ENCODE measurements around the gene KCND3. TPM values are rescaled to one million over a fixed set of nuclear protein-coding genes. Genes with fewer than 3 reads are reported as not detected.

KCND3 gene
- total and polyA plus RNA-seq, 2 experiments from 2014 or later, result 0.16 to 0.33 TPM

DNA sequence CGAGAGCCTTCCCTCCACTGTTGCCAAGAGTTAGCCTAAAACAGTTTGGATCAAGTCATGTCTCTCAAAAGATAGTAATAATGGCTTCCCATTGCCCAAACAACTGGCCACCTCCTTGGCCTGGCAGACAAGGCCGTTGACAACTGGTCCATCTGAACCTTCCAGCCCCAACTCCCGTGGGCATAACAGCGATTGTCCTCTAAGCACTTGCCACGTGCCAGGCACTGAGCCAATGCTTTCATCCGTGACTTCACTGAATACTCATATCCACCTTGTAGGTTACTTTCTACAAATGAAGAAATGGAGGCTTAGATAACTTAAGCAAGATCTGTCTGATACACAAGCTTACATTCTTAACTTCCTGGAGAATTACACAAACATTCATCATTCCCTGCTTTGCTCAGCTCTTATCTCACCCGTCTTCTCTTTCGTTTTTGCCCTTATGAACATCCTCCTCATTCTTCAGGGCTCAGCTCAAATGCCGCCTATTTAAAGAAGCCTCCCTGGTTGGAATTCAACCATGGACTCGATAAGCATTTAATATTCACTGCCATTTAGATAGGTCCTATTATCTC is 106.4 kb downstream of the KCND3 start:
- TF ChIP-seq, protein P1, sequence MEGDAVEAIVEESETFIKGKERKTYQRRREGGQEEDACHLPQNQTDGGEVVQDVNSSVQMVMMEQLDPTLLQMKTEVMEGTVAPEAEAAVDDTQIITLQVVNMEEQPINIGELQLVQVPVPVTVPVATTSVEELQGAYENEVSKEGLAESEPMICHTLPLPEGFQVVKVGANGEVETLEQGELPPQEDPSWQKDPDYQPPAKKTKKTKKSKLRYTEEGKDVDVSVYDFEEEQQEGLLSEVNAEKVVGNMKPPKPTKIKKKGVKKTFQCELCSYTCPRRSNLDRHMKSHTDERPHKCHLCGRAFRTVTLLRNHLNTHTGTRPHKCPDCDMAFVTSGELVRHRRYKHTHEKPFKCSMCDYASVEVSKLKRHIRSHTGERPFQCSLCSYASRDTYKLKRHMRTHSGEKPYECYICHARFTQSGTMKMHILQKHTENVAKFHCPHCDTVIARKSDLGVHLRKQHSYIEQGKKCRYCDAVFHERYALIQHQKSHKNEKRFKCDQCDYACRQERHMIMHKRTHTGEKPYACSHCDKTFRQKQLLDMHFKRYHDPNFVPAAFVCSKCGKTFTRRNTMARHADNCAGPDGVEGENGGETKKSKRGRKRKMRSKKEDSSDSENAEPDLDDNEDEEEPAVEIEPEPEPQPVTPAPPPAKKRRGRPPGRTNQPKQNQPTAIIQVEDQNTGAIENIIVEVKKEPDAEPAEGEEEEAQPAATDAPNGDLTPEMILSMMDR (IDR thresholded peaks at IDR 0.05; ENCODE audit: low read depth, low read length), result no peak
- Histone ChIP-seq H3K36me3 (no peaks in the 10 kb centered on the region), H3K9me3 (ENCODE audit: low read depth) (no peaks in the 10 kb centered on the region), H3K27ac (no peak overlapping the region), H3K27me3 (no peaks in the 10 kb centered on the region), H3K4me3 (no peak overlapping the region), H3K4me1 (ENCODE audit: low read depth) (no peaks in the 10 kb centered on the region)
- no peak for DNase-seq (ENCODE audit: low read depth in 1 of 2, low spot score in 1 of 2)

DNA sequence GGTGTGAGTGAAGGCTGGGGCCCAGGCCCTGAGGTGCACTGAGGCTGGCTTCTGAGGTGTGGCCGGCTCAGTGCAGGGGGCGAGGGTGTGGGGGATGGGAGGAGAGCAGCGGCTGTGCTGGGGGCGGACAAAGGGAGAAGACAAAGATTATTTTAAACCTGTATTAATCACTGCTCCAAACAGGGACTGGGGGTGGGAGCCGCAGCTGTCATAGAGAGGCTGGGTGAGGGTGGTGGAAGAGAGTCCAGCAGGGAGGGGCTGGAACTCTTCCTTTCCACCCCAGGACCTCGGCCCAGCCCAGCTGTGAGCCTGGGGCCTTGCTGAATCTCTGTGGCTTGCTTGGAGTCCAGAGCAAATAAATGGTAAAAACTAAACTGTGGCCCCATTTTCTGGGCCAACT is 106.9 kb downstream of the KCND3 start:
- H3K36me3 ChIP-seq, result no peaks in the 10 kb centered on the region
- TF ChIP-seq, protein P1 (IDR thresholded peaks at IDR 0.05; ENCODE audit: low read depth, low read length), result no peak
- DNase-seq (ENCODE audit: low read depth in 1 of 2, low spot score in 1 of 2), result no peak
- H3K27me3 ChIP-seq, result no peaks in the 10 kb centered on the region
- H3K4me1 ChIP-seq (ENCODE audit: low read depth), result no peaks in the 10 kb centered on the region
- no peak overlapping the region for H3K27ac ChIP-seq
- H3K4me3 ChIP-seq, result no peak overlapping the region
- H3K9me3 ChIP-seq (ENCODE audit: low read depth), result no peaks in the 10 kb centered on the region

DNA sequence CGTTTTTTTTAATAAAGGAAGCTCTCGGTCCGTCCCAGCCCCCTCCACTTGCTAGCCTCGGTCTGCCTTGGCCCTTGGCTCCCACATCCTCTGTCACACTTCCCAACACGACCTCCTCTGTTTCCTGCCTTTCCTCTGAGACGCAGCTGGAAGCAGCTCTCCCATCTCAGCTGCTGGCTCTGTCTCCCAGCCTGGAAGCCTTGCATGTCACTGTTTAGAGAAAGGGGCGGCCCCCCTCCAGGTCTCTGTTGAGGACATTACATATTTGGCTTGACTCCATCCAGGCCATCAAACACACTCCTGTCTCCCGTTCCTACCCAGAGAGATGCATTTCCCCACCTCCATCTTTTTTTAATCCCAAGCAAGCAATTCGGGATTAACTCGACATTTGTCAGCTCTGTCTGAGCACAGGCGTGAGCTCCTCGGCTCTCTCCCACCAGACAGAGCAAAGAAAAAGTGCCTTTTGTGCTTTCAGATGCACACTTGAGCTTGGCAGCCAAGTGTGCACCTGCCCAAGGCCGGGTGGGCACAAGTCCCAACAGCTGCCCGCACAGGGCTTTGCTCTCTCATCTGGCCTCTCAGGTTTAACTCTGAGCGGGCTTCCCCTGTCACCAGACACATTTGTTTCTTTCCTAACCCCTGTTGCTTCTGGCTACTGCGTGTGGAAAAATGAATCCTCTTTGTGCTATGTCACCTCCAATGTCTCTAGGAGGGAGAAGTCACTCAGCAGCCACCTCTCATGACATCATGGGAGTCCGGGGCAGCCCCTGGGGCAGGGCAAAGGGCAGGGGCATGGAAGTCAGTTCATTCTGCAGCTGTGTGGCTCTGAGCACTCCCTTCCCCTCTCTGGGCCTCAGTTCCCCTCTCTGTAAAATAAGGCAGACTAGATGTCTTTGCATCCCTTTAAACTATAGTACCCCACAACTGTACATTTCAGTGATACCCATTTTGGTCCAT is 108.3 kb downstream of the KCND3 start:
- TF ChIP-seq, protein P1 (IDR thresholded peaks at IDR 0.05; ENCODE audit: low read depth, low read length), result no peak
- H3K36me3 ChIP-seq, result no peaks in the 10 kb centered on the region
- no peak overlapping the region for H3K27ac ChIP-seq
- no peaks in the 10 kb centered on the region for H3K27me3 ChIP-seq
- H3K4me3 ChIP-seq, result no peak overlapping the region
- no peaks in the 10 kb centered on the region for H3K4me1 ChIP-seq (ENCODE audit: low read depth)
- no peak for DNase-seq (ENCODE audit: low read depth in 1 of 2, low spot score in 1 of 2)
- no peaks in the 10 kb centered on the region for H3K9me3 ChIP-seq (ENCODE audit: low read depth)

DNA sequence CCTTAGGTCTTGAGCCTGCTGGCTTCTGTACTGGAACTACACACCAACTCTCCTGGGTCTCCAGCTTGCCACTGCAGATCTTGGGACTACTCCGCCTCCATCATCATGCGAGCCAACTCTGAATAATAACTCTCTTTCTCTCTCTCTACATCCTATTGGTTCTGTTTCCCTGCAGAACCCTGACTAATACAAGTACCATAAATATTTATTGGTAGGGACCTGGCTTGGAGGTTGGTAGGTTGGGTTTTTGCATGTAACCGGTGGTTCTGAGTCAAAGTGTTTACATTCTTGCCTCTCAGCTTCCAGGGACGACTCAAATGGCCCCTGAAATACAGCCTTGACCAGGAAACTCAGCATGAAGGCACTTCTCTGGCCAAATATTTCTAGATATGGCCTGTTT is 110.4 kb downstream of the KCND3 start:
- no peak overlapping the region for H3K27ac ChIP-seq
- no peak overlapping the region for H3K4me3 ChIP-seq
- H3K4me1 ChIP-seq (ENCODE audit: low read depth), result no peaks in the 10 kb centered on the region
- TF ChIP-seq, protein P1 (IDR thresholded peaks at IDR 0.05; ENCODE audit: low read depth, low read length), result no peak
- no peaks in the 10 kb centered on the region for H3K36me3 ChIP-seq
- no peaks in the 10 kb centered on the region for H3K9me3 ChIP-seq (ENCODE audit: low read depth)
- no peak for DNase-seq (ENCODE audit: low read depth in 1 of 2, low spot score in 1 of 2)
- peaks cover 17% of the 10 kb centered on the region for H3K27me3 ChIP-seq

DNA sequence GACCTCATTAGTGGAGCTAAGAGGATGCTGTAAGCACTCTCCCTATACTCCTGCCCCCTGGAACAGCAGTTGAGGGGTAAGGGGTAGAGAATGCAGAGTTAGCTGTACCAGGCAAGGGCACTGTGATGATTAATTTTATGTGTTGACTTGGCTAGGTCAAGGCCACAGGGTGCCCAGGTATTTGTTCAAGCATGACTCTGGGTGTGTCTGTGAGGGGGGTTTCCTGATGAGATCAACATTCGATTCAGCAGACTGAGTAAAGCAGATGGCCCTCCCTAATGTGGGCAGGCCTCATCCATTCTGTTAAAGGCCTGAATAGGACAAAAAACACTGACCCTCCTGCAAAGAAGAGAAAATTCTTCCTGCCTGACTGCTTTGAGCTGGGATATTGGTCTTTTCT is 110.8 kb downstream of the KCND3 start:
- Histone ChIP-seq H3K9me3 (ENCODE audit: low read depth) (no peaks in the 10 kb centered on the region), H3K36me3 (no peaks in the 10 kb centered on the region), H3K4me3 (no peak overlapping the region), H3K4me1 (ENCODE audit: low read depth) (no peaks in the 10 kb centered on the region), H3K27me3 (peaks cover 21% of the 10 kb centered on the region), H3K27ac (no peak overlapping the region)
- TF ChIP-seq, protein P1 (IDR thresholded peaks at IDR 0.05; ENCODE audit: low read depth, low read length), result no peak
- DNase-seq (ENCODE audit: low read depth in 1 of 2, low spot score in 1 of 2), result no peak

Data from cardiac muscle cell (in vitro differentiated cells and primary cell).